Nephron (organoid): ENCODE results near the gene ARAP3.

Experiments used
- H3K27ac Mint-ChIP-seq, 3 experiments: 2 replicates each; pipeline ENCODE4 v1.8.0; 2020; ENCODE audit warnings: mixed read lengths in 3 of 3, mild to moderate bottlenecking in 2 of 3, moderate library complexity in 1 of 3
- H3K27me3 Mint-ChIP-seq: 2 replicates; pipeline ENCODE4 v1.8.0; 2021; ENCODE audit warnings: low read depth, mild to moderate bottlenecking, moderate library complexity, mixed read lengths
- H3K36me3 Mint-ChIP-seq: 2 replicates; pipeline ENCODE4 v1.8.0; 2020; ENCODE audit warnings: low read depth, mixed read lengths
- H3K4me1 Mint-ChIP-seq: 2 replicates; pipeline ENCODE4 v1.8.0; 2020; ENCODE audit warnings: mixed read lengths
- H3K4me3 Mint-ChIP-seq, 3 experiments: 2 replicates each; pipeline ENCODE4 v1.8.0; 2020; ENCODE audit warnings: mild to moderate bottlenecking in 3 of 3, mixed read lengths in 3 of 3, moderate library complexity in 2 of 3
- H3K9me3 Mint-ChIP-seq: 2 replicates; pipeline ENCODE4 v1.8.0; 2020; ENCODE audit warnings: mixed read lengths
- TF ChIP-seq, protein P1 (sequence below), 3 experiments: fragments of 200-600 bp; sonication (generic); IDR thresholded peaks; one replicate each; pipeline ENCODE4 v1.5.0; 2021; ENCODE audit warnings: antibody characterized with exemption in 3 of 3; ENCODE audit not compliant: unreplicated experiment in 3 of 3

ARAP3 gene

DNA sequence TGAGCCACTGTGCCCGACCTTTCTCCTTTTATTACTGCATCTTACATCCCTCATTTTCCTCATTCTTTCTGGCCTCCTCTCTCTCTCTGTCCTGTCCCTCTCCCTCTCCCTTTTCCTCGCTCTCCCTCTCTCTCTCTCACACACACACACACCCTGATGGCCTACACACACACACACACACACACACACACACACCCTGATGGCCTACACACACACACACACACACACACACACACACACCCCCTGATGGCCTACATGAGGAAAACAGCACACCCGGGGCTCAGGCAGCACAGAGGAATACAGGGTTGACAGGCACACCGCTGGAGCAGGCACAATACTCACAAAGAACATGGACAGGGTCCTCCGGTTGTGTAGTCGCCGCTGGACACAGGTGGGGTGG is 27.0 kb downstream of the ARAP3 start:
- H3K27me3 Mint-ChIP-seq, result peaks cover 22% of the 10 kb centered on the region
- TF ChIP-seq, protein P1, sequence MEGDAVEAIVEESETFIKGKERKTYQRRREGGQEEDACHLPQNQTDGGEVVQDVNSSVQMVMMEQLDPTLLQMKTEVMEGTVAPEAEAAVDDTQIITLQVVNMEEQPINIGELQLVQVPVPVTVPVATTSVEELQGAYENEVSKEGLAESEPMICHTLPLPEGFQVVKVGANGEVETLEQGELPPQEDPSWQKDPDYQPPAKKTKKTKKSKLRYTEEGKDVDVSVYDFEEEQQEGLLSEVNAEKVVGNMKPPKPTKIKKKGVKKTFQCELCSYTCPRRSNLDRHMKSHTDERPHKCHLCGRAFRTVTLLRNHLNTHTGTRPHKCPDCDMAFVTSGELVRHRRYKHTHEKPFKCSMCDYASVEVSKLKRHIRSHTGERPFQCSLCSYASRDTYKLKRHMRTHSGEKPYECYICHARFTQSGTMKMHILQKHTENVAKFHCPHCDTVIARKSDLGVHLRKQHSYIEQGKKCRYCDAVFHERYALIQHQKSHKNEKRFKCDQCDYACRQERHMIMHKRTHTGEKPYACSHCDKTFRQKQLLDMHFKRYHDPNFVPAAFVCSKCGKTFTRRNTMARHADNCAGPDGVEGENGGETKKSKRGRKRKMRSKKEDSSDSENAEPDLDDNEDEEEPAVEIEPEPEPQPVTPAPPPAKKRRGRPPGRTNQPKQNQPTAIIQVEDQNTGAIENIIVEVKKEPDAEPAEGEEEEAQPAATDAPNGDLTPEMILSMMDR (IDR thresholded peaks at IDR 0.05; ENCODE audit: unreplicated experiment in 3 of 3), result no peak
- no peak overlapping the region for H3K27ac Mint-ChIP-seq
- no peaks in the 10 kb centered on the region for H3K9me3 Mint-ChIP-seq
- H3K36me3 Mint-ChIP-seq, result peaks cover 10% of the 10 kb centered on the region
- no peaks in the 10 kb centered on the region for H3K4me1 Mint-ChIP-seq
- H3K4me3 Mint-ChIP-seq, result no peak overlapping the region

DNA sequence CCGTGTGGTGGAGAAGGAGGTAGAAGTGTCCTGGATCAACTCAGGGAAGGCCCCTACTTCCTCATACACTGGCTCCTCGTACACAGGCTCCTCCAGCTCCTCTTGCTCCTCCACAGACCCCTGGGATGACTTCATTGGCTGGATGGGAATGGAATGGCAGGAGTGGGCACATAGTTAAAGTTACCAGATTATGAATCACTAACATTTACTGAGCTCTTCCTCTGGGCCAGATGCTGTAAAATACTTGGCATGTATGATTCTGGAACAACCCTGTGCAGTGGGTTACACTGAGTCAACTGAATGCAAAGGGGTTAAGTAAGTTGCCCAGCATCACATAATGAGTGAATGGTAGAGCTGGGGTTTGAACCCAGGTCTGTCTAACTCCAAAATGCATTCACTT is 27.7 kb downstream of the ARAP3 start:
- Mint-ChIP-seq H3K27me3 (peaks cover 22% of the 10 kb centered on the region), H3K4me1 (no peaks in the 10 kb centered on the region), H3K36me3 (peaks cover 10% of the 10 kb centered on the region), H3K27ac (no peak overlapping the region), H3K4me3 (no peak overlapping the region), H3K9me3 (no peaks in the 10 kb centered on the region)
- TF ChIP-seq, protein P1 (IDR thresholded peaks at IDR 0.05; ENCODE audit: unreplicated experiment in 3 of 3), result no peak

DNA sequence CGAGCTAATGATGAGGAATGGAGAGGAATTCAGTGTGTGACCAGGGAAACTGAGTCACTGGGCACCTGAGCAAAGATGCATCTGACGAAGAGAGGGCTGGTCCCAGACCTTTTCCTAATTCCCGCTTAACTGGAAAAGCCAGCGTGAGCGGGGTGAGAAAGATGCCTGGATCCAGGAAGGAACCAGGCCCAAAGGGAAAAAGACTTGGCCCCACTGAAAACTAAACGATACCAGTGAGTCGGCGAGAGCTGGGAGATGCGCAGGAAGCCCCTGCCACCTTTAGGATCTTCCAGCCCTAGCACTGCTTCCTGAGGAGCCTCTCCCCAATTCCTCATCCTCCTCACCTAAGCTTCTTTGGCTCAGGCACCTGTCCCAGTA is 30.3 kb downstream of the ARAP3 start:
- TF ChIP-seq, protein P1 (IDR thresholded peaks at IDR 0.05; ENCODE audit: unreplicated experiment in 3 of 3), result no peak
- Mint-ChIP-seq H3K9me3 (no peaks in the 10 kb centered on the region), H3K27ac (no peak overlapping the region), H3K4me1 (no peaks in the 10 kb centered on the region), H3K4me3 (peak overlapping the region; percentile 93 to 97 (median 96)), H3K36me3 (peaks cover 4% of the 10 kb centered on the region), H3K27me3 (peaks cover 27% of the 10 kb centered on the region)

DNA sequence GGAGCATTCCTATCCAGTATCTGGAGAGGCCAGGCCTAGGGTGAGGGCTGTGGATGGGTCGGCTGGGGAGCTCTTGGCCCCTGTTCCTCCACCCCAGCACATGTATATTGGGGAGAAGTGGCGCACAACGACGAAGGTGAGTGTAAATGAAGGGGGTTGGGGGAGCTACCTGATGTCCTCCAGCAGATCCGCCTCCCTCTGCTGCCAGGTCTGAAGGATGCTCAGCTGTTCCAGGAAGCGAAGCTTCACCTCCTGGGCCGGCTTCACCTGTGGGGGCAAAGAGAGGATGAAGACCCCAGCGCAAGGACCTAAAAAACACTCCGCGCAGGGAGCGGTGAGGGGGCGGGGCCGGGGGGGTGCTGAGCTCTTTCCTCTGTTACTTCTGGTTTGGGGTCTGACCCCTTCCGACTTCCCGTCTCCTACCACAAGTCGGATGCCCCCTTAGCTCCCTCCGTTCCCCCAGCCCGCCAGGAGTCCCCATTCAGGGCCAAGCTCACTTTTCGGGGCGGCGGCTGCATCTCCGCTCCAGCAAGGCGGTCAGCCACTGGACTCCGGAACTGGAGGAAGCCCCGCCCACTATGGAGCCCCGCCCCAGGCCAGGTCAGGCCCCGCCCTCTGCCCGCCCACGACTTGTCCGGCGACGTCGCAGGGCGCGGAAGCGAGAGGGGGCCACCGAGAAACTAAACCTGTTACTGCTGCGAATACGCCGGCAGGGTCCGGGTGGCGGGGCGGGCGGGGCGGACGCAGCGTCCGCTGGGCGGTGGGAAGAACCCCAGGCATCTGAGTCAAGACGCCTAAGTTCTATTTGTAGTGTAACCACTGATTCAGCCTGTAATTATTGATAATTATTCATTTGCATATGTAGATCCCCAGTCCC is 30.9 kb downstream of the ARAP3 start, which contains the start of gene FCHSD1:
Gene FCHSD1 (minus strand): TSS at position 568 of the 877 bp plus-strand sequence. CDS start 50 bp downstream, at position 518.
- peak within 1 kb of the TSS; percentile 93 to 97 (median 96) for H3K4me3 Mint-ChIP-seq
- TF ChIP-seq, protein P1 (IDR thresholded peaks at IDR 0.05; ENCODE audit: unreplicated experiment in 3 of 3), result no peak
- no peaks in the 10 kb centered on the region for H3K9me3 Mint-ChIP-seq
- H3K4me1 Mint-ChIP-seq, result no peaks in the 10 kb centered on the region
- peaks cover 29% of the 10 kb centered on the region for H3K27me3 Mint-ChIP-seq
- H3K27ac Mint-ChIP-seq, result no peak within 1 kb of the TSS
- H3K36me3 Mint-ChIP-seq, result peaks cover 3% of the 10 kb centered on the region

DNA sequence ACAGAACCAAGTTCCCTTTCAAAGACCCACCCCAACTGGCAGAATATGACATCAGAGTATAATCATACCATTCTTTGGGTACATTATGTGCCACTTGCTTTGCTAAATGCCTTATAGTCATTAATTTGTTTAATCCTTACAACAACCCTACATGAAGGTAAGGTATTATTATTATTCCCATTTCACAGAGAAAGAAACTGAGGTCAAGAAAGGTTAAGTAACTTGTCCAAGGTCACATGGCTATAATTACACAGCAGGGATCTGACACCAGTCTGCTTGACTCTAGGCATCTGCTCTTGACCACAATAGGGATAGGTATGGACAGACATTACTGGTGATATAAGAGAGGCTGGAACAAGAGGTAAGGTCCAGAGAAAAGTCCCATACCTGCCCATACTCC is 32.1 kb downstream of the ARAP3 start:
- H3K27me3 Mint-ChIP-seq, result peaks cover 29% of the 10 kb centered on the region
- TF ChIP-seq, protein P1 (IDR thresholded peaks at IDR 0.05; ENCODE audit: unreplicated experiment in 3 of 3), result no peak
- no peaks in the 10 kb centered on the region for H3K4me1 Mint-ChIP-seq
- peak overlapping the region; percentile 75 to 97 (median 75) for H3K4me3 Mint-ChIP-seq
- H3K27ac Mint-ChIP-seq, result no peak overlapping the region
- H3K36me3 Mint-ChIP-seq, result peaks cover 7% of the 10 kb centered on the region
- H3K9me3 Mint-ChIP-seq, result no peaks in the 10 kb centered on the region
